HEK293T (cell line): ENCODE measurements around the gene PLA2G3.

Experiments used
- BHLHE40 ChIP-seq: fragments of 450-650 bp; IDR thresholded peaks from 2 replicates; pipeline ENCODE4 v1.6.1; 2016; ENCODE audit warnings: mild to moderate bottlenecking, moderate library complexity, borderline replicate concordance
- ELF4 ChIP-seq: fragments of 450-650 bp; IDR thresholded peaks from 2 replicates; pipeline ENCODE4 v1.6.1; 2017; ENCODE audit warnings: antibody characterized with exemption
- HDGF ChIP-seq: fragments of 450-650 bp; IDR thresholded peaks from 2 replicates; pipeline ENCODE4 v1.6.1; 2017; ENCODE audit warnings: antibody characterized with exemption, borderline replicate concordance
- SP1 ChIP-seq: fragments of 450-650 bp; IDR thresholded peaks from 2 replicates; pipeline ENCODE4 v1.6.1; 2017
- SUZ12 ChIP-seq: fragments of 450-650 bp; IDR thresholded peaks from 2 replicates; pipeline ENCODE4 v1.6.1; 2016; ENCODE audit warnings: mild to moderate bottlenecking
- TARDBP ChIP-seq: fragments of 450-650 bp; IDR thresholded peaks from 2 replicates; pipeline ENCODE4 v1.6.1; 2016
- ZNF384 ChIP-seq: fragments of 450-650 bp; IDR thresholded peaks from 2 replicates; pipeline ENCODE4 v1.6.1; 2016

DNA sequence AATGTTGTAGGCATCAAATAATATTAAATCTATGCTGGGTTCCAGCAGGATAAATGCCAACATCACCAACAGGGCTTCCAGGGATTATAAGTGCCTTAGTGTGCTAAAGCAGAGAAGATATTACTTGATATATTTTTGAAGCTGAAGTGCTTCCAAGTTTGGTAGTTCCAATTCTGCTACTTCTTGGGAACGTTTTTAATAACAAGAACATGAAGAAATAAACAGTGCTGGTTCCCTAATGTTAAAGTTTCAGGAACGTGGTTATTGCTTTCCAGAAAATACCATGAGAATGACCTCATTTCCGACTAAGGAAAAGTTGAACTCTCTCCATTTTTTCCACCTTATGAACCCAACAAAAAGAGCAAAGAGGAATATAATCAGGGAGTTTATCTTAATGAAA, 15.1 kb upstream of the PLA2G3 start:
- TF ChIP-seq SP1 = no peak
- no peak for TF ChIP-seq TARDBP
- no peak for TF ChIP-seq BHLHE40
- no peak for TF ChIP-seq ZNF384
- no peak for TF ChIP-seq SUZ12
- no peak for TF ChIP-seq ELF4
- TF ChIP-seq HDGF = no peak
